GM19438 (cell line): ENCODE data around the gene ARG1.
A peak's percentile ranks its signal among the peaks of the same experiment; 100 is the strongest.

Source experiments
- ATAC-seq: cut with Tn5 transposase; IDR thresholded peaks from one replicate; pipeline ENCODE4 v1.9.1; 2021; ENCODE audit warnings: low read depth; ENCODE audit not compliant: unreplicated experiment

The ARG1 gene

GRCh38 chr6:131575834-131576478, 2.9 kb downstream of the ARG1 start:
- no peak for ATAC-seq

- no peak for ATAC-seq
Observed at GRCh38 chr6:131581523-131581922, 8.5 kb downstream of the ARG1 start.

- no peak for ATAC-seq
Observed at GRCh38 chr6:131586543-131586942, 13.5 kb downstream of the ARG1 start.

- ATAC-seq = no peak
Observed at GRCh38 chr6:131587909-131588308, 14.9 kb downstream of the ARG1 start.

GRCh38 chr6:131588643-131589042, 15.6 kb downstream of the ARG1 start:
- ATAC-seq = no peak

- no peak for ATAC-seq
Observed at GRCh38 chr6:131592935-131593334, 19.9 kb downstream of the ARG1 start.

- ATAC-seq = no peak
Observed at GRCh38 chr6:131594074-131594473, 21.0 kb downstream of the ARG1 start.

GRCh38 chr6:131597446-131597845, 24.4 kb downstream of the ARG1 start:
- ATAC-seq = no peak

GRCh38 chr6:131600716-131601115, 27.7 kb downstream of the ARG1 start:
- ATAC-seq = no peak

GRCh38 chr6:131602781-131603312, 29.8 kb downstream of the ARG1 start:
- no peak for ATAC-seq

GRCh38 chr6:131613296-131613925, 40.4 kb downstream of the ARG1 start:
- no peak for ATAC-seq

- no peak for ATAC-seq
Observed at GRCh38 chr6:131615275-131615674, 42.2 kb downstream of the ARG1 start.

- peak; percentile 97 for ATAC-seq
Observed at GRCh38 chr6:131627724-131628682, 55.0 kb downstream of the ARG1 start, which contains the start of gene MED23. Gene MED23 (minus strand): TSS chr6:131628242. CDS start chr6:131628049, 193 bp downstream.

GRCh38 chr6:131628726-131629125, 55.7 kb downstream of the ARG1 start:
- ATAC-seq = no peak

GRCh38 chr6:131629651-131630050, 56.6 kb downstream of the ARG1 start:
- no peak for ATAC-seq

GRCh38 chr6:131631625-131632289, 58.7 kb downstream of the ARG1 start:
- ATAC-seq = no peak
